ENCODE data around the gene RPP40.

GRCh38 chr6:5051394-5051793, 47.6 kb upstream of the RPP40 start:
- no peak for TF ChIP-seq POLR2AphosphoS5 (IDR thresholded peaks at IDR 0.05)
- TF ChIP-seq CTCF (IDR thresholded peaks at IDR 0.05), result no peak

Measured in breast epithelium (tissue), 3 donors.